K562 (cell line): ENCODE results near the gene MLLT3.

Experiments used
- FOXA1 ChIP-seq: fragments of 450-650 bp; IDR thresholded peaks from 2 replicates; pipeline ENCODE4 v1.6.1; 2016; ENCODE audit warnings: mild to moderate bottlenecking, borderline replicate concordance
- FOXK2 ChIP-seq, 2 experiments: fragments of 450-650 bp; IDR thresholded peaks in 1 of 2; conservative IDR thresholded peaks in 1 of 2; 2 replicates each; pipeline ENCODE4 v1.6.1; 2016; ENCODE audit warnings: low read depth in 2 of 2, mild to moderate bottlenecking in 1 of 2
- FOXM1 ChIP-seq, 2 experiments: fragments of 450-650 bp in 1 of 2; sonication (generic) in 1 of 2; formaldehyde crosslinking in 1 of 2; IDR thresholded peaks; 2 replicates each; pipeline versions ENCODE4 v1.6.1 to v1.9.0; 2017 to 2022; ENCODE audit warnings: low read depth in 2 of 2, mild to moderate bottlenecking in 2 of 2, missing genetic modification reagents in 1 of 2, moderate library complexity in 1 of 2
- PHF21A ChIP-seq: fragments of 450-650 bp; IDR thresholded peaks from 2 replicates; pipeline ENCODE4 v1.6.1; 2017; ENCODE audit warnings: low read depth, borderline replicate concordance
- POLR2A ChIP-seq: fragments of 450-650 bp; conservative IDR thresholded peaks from 2 replicates; pipeline ENCODE4 v1.6.1; 2016
- RCOR1 ChIP-seq, 2 experiments: IDR thresholded peaks; 2 replicates each; pipeline ENCODE4 v1.6.1; 2012; ENCODE audit warnings: low read depth in 2 of 2, low read length in 2 of 2, borderline replicate concordance in 1 of 2, improper control_type of control experiment in 1 of 2
- ZNF347 ChIP-seq: fragments of 450-650 bp; formaldehyde crosslinking; IDR thresholded peaks from 2 replicates; pipeline ENCODE4 v1.4.0; 2020; ENCODE audit warnings: low read depth, mild to moderate bottlenecking, moderate library complexity
- TF ChIP-seq, protein P1 (sequence below), 3 experiments: IDR thresholded peaks in 2 of 3; conservative IDR thresholded peaks in 1 of 3; 2 replicates each; pipeline ENCODE4 v1.5.1; 2011 to 2012; ENCODE audit warnings: low read length in 3 of 3, mild to moderate bottlenecking in 3 of 3, control low read depth in 2 of 3, improper control_type of control experiment in 1 of 3, inconsistent platforms in 1 of 3, low read depth in 1 of 3, mixed read lengths in 1 of 3, moderate library complexity in 1 of 3; ENCODE audit not compliant: insufficient read depth in 2 of 3

DNA sequence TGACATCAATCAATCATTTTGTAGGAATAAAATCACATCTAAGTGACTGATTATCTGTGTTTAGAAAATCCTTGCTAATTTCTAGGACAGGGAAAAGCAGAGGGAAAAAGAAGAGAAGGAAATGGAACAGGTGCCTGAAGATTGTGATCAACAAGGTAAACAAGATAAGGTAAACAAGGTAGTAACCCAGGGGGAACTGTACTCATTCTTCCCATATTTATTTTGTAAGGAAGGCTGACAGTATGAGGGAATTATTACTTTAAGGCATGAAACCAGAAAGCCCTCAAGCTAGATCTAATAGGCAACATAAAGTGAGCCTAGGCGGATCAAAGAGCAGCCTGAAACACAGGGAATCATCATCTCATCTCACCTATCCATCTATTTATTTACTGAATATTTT is 231.1 kb downstream of the MLLT3 start:
- TF ChIP-seq PHF21A (no peak), FOXK2 (conservative IDR thresholded peaks at IDR 0.05 in 1 of 2, IDR thresholded peaks at IDR 0.05 in 1 of 2; ENCODE audit: low read depth in 2 of 2) (no peak), POLR2A (no peak), ZNF347 (CRISPR knock-in tag) (no peak), FOXA1 (no peak), RCOR1 (IDR thresholded peaks at IDR 0.05; ENCODE audit: borderline replicate concordance in 1 of 2, low read depth in 2 of 2, low read length in 2 of 2) (no peak), FOXM1 (IDR thresholded peaks at IDR 0.05; ENCODE audit: low read depth) (no peak), FOXM1 (CRISPR knock-in tag; IDR thresholded peaks at IDR 0.05; ENCODE audit: low read depth) (no peak)
- TF ChIP-seq, protein P1, sequence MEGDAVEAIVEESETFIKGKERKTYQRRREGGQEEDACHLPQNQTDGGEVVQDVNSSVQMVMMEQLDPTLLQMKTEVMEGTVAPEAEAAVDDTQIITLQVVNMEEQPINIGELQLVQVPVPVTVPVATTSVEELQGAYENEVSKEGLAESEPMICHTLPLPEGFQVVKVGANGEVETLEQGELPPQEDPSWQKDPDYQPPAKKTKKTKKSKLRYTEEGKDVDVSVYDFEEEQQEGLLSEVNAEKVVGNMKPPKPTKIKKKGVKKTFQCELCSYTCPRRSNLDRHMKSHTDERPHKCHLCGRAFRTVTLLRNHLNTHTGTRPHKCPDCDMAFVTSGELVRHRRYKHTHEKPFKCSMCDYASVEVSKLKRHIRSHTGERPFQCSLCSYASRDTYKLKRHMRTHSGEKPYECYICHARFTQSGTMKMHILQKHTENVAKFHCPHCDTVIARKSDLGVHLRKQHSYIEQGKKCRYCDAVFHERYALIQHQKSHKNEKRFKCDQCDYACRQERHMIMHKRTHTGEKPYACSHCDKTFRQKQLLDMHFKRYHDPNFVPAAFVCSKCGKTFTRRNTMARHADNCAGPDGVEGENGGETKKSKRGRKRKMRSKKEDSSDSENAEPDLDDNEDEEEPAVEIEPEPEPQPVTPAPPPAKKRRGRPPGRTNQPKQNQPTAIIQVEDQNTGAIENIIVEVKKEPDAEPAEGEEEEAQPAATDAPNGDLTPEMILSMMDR (IDR thresholded peaks at IDR 0.05 in 2 of 3, conservative IDR thresholded peaks at IDR 0.05 in 1 of 3; ENCODE audit: insufficient read depth in 2 of 3, low read depth in 1 of 3, low read length in 3 of 3) = no peak
